ENCODE data around the gene ORMDL1. TPM values are rescaled to one million over a fixed set of nuclear protein-coding genes. Genes with fewer than 3 reads are reported as not detected.
"Not testable (repeated sequence)": the region's sequence is repeated elsewhere in the genome, so short reads cannot be mapped to it uniquely, and the experiment has no call there.

Gene ORMDL1
- total RNA-seq, 1 donor from 2014 or later = 69.2 TPM

DNA sequence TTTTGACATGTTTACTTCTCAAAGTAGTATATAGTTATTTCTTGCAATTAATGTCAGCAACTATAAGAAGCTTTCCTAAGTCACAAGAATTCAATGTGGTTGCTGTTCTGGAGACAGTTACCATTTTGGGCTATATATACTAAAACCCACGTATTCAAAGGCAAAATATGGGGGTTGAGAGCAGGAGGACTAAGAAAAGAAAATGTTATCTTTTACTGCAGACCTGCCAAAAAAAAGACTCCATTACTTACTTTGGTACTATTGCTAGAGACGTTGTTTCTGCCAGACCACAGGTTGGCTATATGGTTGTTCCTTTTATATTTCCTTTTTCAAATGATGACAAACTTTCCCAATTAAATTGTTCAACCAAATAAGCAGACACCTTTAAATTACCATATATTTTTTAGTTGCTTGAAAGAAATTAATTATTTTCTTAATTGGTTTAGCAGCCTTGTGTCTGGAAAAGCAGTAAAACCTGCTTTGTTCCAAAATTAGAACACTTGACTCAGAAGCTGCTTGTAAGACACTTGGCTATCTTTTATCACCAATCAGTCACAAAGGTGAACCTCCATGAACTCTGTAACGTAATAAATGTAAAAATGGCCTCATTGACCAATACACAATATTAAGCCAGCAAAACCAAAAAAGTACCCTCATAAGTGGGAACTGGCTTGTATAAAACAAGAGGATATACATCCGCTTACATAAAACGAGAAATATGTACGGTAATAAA lies 13.4 kb downstream of the ORMDL1 start:
- Histone ChIP-seq H3K27ac (no peak overlapping the region), H3K4me1 (no peaks in the 10 kb centered on the region), H3K36me3 (peaks cover 73% of the 10 kb centered on the region), H3K9me3 (no peaks in the 10 kb centered on the region), H3K4me3 (no peak overlapping the region), H3K27me3 (ENCODE audit: low read depth) (no peaks in the 10 kb centered on the region)
- ATAC-seq = peak in 1 of 2 donors; percentile 35
- TF ChIP-seq, protein P1, sequence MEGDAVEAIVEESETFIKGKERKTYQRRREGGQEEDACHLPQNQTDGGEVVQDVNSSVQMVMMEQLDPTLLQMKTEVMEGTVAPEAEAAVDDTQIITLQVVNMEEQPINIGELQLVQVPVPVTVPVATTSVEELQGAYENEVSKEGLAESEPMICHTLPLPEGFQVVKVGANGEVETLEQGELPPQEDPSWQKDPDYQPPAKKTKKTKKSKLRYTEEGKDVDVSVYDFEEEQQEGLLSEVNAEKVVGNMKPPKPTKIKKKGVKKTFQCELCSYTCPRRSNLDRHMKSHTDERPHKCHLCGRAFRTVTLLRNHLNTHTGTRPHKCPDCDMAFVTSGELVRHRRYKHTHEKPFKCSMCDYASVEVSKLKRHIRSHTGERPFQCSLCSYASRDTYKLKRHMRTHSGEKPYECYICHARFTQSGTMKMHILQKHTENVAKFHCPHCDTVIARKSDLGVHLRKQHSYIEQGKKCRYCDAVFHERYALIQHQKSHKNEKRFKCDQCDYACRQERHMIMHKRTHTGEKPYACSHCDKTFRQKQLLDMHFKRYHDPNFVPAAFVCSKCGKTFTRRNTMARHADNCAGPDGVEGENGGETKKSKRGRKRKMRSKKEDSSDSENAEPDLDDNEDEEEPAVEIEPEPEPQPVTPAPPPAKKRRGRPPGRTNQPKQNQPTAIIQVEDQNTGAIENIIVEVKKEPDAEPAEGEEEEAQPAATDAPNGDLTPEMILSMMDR (IDR thresholded peaks at IDR 0.05) = no peak
- intact Hi-C loops (cut with DNase I) = no loop called here
- no peak for DNase-seq

DNA sequence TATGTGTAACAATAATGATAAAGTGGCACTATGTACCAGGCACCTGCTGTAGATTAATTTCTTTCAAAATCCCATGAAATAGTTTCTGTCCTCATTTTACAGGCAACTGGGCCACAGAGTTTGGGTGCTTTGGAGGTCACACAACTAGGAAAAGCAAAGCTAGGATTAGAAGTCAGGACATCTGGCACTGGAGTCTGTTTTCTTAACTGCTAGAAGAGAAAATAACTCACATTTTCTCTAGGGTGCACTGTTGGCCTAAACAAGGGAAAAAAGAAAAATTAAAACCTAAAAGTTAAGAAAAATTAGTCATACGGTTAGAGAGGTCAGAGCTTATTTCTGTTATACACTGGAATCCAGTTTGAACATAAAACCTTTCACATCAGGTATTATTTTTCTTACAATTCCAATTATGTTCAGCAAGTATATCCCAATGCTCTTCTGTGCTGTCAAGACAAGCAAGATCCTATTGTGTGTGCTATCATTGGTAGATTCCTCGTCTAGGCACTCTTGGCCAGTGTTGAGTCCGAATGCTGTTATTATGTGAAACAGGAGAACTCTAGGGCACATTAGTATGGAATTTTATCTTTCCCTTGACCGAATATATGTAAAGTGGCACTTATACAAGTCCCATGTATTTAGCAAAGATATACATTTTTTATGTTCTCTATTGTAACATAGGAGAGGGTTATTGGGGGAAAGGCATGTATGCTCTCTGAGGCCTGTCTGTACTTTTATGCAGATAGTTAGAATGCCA lies 20.1 kb downstream of the ORMDL1 start:
- Histone ChIP-seq H3K9me3 (no peaks in the 10 kb centered on the region), H3K36me3 (peaks cover 13% of the 10 kb centered on the region), H3K27ac (no peak overlapping the region), H3K4me1 (peaks cover 14% of the 10 kb centered on the region), H3K27me3 (ENCODE audit: low read depth) (no peaks in the 10 kb centered on the region), H3K4me3 (no peak overlapping the region)
- no peak for DNase-seq
- ATAC-seq = no peak
- intact Hi-C loops (cut with DNase I) = no loop called here
- TF ChIP-seq, protein P1 (IDR thresholded peaks at IDR 0.05) = no peak

DNA sequence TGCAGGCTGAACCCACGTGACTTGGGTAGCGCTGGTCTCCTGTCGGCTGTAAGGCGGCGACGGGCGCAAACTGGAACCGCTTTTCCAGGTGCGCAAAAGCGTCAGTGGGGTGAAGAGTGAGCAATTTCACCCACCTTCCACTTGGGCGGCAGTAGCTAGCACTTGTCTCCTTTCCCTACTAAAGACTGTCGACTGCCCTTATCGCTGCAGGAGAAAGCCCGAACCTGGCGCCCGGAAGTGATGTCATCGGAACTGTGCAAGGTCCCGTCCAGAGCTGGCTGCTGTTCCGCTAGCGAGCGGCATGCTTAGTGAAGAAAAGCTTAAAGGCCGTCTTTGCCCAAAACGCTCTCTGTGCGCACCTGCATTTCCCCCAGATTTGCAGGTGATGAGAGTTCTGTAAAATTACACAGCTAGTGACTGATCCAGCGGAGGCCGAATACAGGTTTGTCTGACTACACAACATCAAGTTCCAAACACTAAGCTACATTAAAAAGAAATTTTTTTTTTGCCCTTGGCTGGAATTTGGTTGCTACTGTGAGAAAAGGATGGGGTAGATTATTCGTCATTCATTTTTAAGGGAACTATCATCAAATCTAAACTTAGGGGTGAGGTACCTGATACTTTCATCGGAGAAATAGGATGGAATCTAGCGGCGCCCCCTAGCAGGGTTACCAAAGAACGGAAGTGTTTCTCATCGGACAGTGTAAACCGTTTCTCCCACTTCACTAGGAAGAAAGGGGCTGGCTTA lies 21.4 kb downstream of the ORMDL1 start, which contains the start of gene OSGEPL1:
OSGEPL1 (minus strand) TSS at position 242 of the 748 bp plus-strand sequence. CDS start 1,152 bp downstream, outside the sequence.
- TF ChIP-seq, protein P1 (IDR thresholded peaks at IDR 0.05) = peak; percentile 36
- H3K4me1 ChIP-seq = peaks cover 14% of the 10 kb centered on the region
- peak; percentile 97 to 99 for ATAC-seq
- H3K9me3 ChIP-seq = no peaks in the 10 kb centered on the region
- peaks cover 7% of the 10 kb centered on the region for H3K36me3 ChIP-seq
- H3K4me3 ChIP-seq = peak within 1 kb of the TSS; percentile 95
- H3K27me3 ChIP-seq (ENCODE audit: low read depth) = no peaks in the 10 kb centered on the region
- peak within 1 kb of the TSS; percentile 90 for H3K27ac ChIP-seq
- intact Hi-C loops (cut with DNase I) = no loop called here
- peak; percentile 95 for DNase-seq

DNA sequence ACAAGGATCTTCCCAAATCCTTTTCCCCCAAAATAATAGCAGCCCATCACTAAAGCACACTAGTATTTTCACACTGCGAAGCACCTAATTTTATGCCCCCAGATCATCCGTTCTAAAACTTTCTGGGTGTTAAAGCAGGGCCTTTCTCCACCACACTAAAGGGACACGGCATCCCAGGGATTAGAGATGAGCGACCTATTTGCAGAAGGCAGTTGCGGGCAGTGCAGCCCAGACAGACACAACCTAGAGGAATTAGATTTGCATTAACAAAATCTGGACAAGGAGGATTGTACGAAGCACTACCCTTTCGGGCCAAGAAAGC lies 21.9 kb downstream of the ORMDL1 start:
- ATAC-seq = no peak
- no peak for DNase-seq
- TF ChIP-seq, protein P1 (IDR thresholded peaks at IDR 0.05) = no peak
- H3K36me3 ChIP-seq = peaks cover 7% of the 10 kb centered on the region
- no peaks in the 10 kb centered on the region for H3K9me3 ChIP-seq
- peaks cover 14% of the 10 kb centered on the region for H3K4me1 ChIP-seq
- peak overlapping the region; percentile 95 for H3K4me3 ChIP-seq
- intact Hi-C loops (cut with DNase I) = no loop called here
- no peaks in the 10 kb centered on the region for H3K27me3 ChIP-seq (ENCODE audit: low read depth)
- peak overlapping the region; percentile 90 for H3K27ac ChIP-seq

DNA sequence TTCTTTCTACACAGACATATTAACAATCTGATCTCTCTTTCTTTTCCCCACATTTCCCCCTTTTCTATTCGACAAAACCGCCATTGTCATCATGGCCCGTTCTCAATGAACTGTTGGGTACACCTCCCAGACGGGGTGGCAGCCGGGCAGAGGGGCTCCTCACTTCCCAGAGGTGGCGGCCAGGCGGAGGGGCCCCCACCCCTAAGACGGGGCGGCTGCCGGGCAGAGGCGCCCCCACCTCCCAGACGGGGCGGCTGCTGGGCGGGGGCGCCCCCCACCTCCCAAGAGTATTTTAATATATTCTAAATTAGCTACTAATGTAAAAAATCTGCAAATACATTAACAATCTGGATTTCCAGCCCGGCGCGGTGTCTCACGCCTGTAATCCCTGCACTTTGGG lies 24.0 kb downstream of the ORMDL1 start:
- H3K9me3 ChIP-seq; ATAC-seq; H3K36me3 ChIP-seq; H3K27me3 ChIP-seq (ENCODE audit: low read depth); DNase-seq; H3K4me3 ChIP-seq; intact Hi-C loops (cut with DNase I); H3K27ac ChIP-seq: not testable (repeated sequence)
- peaks cover 14% of the 10 kb centered on the region for H3K4me1 ChIP-seq
